ENCODE results near the gene TMEM186.

DNA sequence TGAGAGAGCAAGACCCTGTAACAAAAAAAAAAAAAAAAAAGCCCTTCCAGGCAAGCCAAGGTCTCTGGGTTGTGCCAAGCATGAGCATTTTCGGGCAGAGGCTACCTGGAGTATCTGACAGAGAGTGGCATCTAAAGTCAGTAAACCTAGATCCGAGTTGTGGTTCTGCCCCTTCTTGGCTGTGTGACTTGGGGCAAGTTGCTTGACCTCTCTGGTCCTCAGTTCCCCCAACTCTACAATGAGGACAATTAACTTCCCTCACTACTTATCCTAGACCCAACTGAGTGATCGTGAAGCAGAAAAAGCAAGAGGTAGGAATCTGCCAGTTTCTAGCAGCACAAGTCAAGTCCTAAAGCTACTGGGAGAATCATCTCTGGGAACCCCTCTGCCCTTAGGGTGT is 34.4 kb downstream of the TMEM186 start:
- TF ChIP-seq EZH2 (IDR thresholded peaks at IDR 0.05; ENCODE audit: insufficient read depth, poor library complexity, severe bottlenecking) (no peak), EZH2phosphoT487 (IDR thresholded peaks at IDR 0.05; ENCODE audit: insufficient read depth, low read depth) (no peak)

All from GM23248 (cell line).